ENCODE data around the gene RHBDF2. TPM values are rescaled to one million over a fixed set of nuclear protein-coding genes. Genes with fewer than 3 reads are reported as not detected.
A peak's percentile ranks its signal among the peaks of the same experiment; 100 is the strongest.

RHBDF2 gene
- total RNA-seq, 2 donors from 2014 or later: 91.6 to 153 TPM

DNA sequence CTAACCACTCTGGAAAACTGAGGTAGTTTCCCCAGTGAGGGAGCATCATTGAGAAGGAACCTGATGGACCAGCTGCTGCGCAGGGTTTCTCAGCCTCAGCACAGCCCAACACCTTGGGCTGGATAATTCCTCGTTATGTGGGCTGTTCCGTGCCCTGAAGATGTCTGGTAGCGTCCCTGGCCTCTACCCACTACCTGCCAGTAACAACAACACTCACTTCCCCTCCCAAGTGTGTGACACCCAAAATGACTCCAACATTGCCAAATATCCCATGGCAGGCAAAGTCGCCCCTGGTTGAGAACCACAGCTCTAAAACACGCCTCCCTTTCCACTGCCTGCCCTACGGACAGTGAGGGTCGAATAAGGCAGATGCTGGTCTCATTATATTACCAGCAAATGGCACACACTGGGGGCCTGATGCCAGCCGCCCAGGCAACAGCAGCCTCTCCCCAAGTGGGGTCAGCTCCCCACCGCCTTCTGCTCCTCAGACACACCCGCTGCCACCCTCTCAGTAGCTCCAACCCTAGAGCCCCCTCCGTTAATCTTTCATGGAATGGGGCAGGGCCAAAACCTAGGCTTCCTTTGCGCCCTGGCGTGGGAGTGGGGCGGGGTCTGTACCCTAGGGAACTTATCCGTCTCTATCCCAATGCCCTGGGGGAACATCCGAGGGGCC is 1.0 kb downstream of the RHBDF2 start:
- TF ChIP-seq, protein P1, sequence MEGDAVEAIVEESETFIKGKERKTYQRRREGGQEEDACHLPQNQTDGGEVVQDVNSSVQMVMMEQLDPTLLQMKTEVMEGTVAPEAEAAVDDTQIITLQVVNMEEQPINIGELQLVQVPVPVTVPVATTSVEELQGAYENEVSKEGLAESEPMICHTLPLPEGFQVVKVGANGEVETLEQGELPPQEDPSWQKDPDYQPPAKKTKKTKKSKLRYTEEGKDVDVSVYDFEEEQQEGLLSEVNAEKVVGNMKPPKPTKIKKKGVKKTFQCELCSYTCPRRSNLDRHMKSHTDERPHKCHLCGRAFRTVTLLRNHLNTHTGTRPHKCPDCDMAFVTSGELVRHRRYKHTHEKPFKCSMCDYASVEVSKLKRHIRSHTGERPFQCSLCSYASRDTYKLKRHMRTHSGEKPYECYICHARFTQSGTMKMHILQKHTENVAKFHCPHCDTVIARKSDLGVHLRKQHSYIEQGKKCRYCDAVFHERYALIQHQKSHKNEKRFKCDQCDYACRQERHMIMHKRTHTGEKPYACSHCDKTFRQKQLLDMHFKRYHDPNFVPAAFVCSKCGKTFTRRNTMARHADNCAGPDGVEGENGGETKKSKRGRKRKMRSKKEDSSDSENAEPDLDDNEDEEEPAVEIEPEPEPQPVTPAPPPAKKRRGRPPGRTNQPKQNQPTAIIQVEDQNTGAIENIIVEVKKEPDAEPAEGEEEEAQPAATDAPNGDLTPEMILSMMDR (IDR thresholded peaks at IDR 0.05): no peak
- Histone ChIP-seq H3K36me3 (no peaks in the 10 kb centered on the region), H3K4me3 (peak overlapping the region; percentile 84), H3K27me3 (replicated peaks; ENCODE audit: insufficient read depth) (no peaks in the 10 kb centered on the region), H3K27ac (peak overlapping the region; percentile 54 to 75), H3K4me1 (ENCODE audit: control insufficient read depth in 1 of 2, low read depth in 2 of 2) (peaks cover 23 to 46% of the 10 kb centered on the region in 2 donors), H3K9me3 (no peaks in the 10 kb centered on the region)
- no peak for ATAC-seq (ENCODE audit: insufficient number of reproducible peaks, low FRiP score, low read depth)
- DNase-seq (ENCODE audit: low spot score): no peak

DNA sequence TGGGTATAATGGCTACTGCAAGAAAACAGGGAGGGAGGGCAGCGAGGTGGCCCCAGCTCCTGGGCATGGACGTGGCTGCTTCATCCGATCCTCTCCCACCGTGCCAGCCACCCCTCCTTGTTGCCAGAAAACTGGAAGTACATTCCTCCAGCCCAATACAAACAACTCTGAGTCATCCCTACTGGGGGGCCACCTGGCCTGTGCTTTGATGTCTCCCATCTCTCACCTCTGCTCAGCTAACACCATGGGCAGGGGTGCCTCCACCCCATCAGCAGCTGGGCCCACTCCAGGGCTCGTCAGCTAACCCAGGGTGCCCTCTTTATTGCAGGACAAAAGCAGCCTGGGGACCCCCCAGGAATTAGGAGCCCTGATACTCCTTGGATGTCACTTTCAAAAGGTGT is 2.0 kb downstream of the RHBDF2 start:
- no peak for DNase-seq (ENCODE audit: low spot score)
- H3K36me3 ChIP-seq: no peaks in the 10 kb centered on the region
- TF ChIP-seq, protein P1 (IDR thresholded peaks at IDR 0.05): no peak
- peaks cover 23 to 46% of the 10 kb centered on the region in 2 donors for H3K4me1 ChIP-seq (ENCODE audit: control insufficient read depth in 1 of 2, low read depth in 2 of 2)
- peak overlapping the region; percentile 84 for H3K4me3 ChIP-seq
- H3K27ac ChIP-seq: peak overlapping the region; percentile 1 to 75
- H3K9me3 ChIP-seq: no peaks in the 10 kb centered on the region
- no peak for ATAC-seq (ENCODE audit: insufficient number of reproducible peaks, low FRiP score, low read depth)
- no peaks in the 10 kb centered on the region for H3K27me3 ChIP-seq (replicated peaks; ENCODE audit: insufficient read depth)

DNA sequence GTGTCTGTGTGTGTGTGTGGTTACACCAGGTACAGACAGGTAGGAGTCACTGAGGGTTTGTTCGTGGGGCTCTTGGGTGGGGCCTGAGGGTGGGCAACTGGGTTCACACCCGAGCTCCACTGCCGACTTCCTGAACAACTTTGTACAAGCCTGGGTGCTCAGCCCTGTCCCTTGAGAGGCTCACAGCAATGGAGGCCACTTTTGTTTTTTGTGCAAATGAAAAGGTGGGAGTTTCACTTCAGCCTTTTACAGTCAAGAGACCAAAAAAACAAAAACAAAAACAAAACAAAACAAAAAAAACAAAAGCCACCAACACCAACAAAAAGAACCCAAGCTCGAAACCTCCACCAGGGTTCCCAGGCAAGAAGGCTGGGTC is 2.4 kb downstream of the RHBDF2 start:
- ATAC-seq (ENCODE audit: insufficient number of reproducible peaks, low FRiP score, low read depth) (no peak), DNase-seq (ENCODE audit: low spot score) (no peak)
- H3K4me3 ChIP-seq: peak overlapping the region; percentile 84
- H3K4me1 ChIP-seq (ENCODE audit: control insufficient read depth in 1 of 2, low read depth in 2 of 2): peaks cover 23 to 46% of the 10 kb centered on the region in 2 donors
- no peaks in the 10 kb centered on the region for H3K9me3 ChIP-seq
- H3K36me3 ChIP-seq: no peaks in the 10 kb centered on the region
- TF ChIP-seq, protein P1 (IDR thresholded peaks at IDR 0.05): no peak
- H3K27ac ChIP-seq: peak overlapping the region; percentile 57 to 75
- H3K27me3 ChIP-seq (replicated peaks; ENCODE audit: insufficient read depth): no peaks in the 10 kb centered on the region

DNA sequence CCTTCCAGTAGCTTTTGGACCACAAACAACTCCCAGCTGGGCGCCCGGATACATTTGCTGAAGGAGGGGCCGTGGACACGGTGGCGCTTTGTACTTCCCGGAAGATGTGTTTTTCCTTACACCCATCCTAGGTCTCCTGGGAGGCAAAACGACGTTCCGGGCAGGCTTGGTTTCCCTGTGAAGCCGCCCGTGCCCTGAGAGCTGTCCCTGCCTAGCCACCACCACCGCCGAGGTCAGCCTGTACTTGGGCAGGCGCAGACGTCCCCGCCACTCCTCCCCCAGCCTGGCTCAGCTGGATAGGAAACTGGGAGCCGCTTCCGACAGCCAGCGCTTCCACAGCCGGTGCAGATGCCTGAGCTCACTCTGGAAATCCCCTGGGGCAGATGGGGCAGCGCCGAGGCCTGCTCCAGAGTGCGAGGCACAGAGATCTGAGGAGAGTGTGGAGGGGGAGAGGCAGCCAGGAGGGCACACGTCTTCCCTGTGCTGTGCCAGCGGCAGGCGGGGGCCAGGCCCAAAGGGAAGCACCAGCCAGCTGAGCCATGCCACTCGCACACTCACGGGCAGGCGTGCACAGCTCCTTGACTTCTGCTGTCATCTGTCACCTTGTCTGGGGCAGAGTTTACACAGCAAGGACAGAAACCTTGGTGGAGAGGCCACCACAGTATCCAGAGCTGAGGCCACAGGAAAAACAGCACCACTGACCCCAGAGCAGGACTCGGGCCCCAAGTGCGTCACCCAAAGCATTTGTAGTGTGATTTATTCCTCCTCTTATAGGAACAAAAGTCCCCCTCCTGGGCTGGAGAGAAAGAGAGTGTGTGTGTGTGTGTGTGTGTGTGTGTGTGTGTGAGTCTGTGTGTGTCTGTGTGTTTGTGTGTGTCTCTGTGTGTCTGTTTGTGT is 3.0 kb downstream of the RHBDF2 start:
- Histone ChIP-seq H3K4me1 (ENCODE audit: control insufficient read depth in 1 of 2, low read depth in 2 of 2) (peaks cover 25 to 46% of the 10 kb centered on the region in 2 donors), H3K27ac (peak overlapping the region; percentile 57 to 75), H3K4me3 (peak overlapping the region; percentile 84), H3K9me3 (no peaks in the 10 kb centered on the region), H3K27me3 (replicated peaks; ENCODE audit: insufficient read depth) (no peaks in the 10 kb centered on the region), H3K36me3 (no peaks in the 10 kb centered on the region)
- ATAC-seq (ENCODE audit: insufficient number of reproducible peaks, low FRiP score, low read depth) (no peak), DNase-seq (ENCODE audit: low spot score) (peak; percentile 38)
- TF ChIP-seq, protein P1 (IDR thresholded peaks at IDR 0.05): no peak

DNA sequence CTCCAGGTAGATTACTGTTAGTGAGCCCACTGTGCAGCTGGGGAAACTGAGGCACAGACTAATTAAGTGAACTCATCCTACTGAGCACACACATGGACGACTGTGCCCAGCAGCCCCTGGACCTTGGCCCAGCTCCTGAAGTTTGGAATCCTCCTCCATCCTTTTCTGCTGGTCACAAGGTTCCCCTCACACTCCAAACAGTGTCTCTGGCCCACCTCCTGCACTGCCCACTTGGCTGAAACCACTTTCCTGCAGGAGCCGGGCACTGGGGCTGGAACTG is 3.6 kb downstream of the RHBDF2 start:
- TF ChIP-seq, protein P1 (IDR thresholded peaks at IDR 0.05): no peak
- Histone ChIP-seq H3K9me3 (no peaks in the 10 kb centered on the region), H3K4me3 (peak overlapping the region; percentile 84), H3K36me3 (no peaks in the 10 kb centered on the region), H3K27ac (peak overlapping the region; percentile 57 to 75), H3K4me1 (ENCODE audit: control insufficient read depth in 1 of 2, low read depth in 2 of 2) (peaks cover 25 to 47% of the 10 kb centered on the region in 2 donors), H3K27me3 (replicated peaks; ENCODE audit: insufficient read depth) (no peaks in the 10 kb centered on the region)
- ATAC-seq (ENCODE audit: insufficient number of reproducible peaks, low FRiP score, low read depth): no peak
- no peak for DNase-seq (ENCODE audit: low spot score)

Data from thoracic aorta (tissue), 2 donors.